IPS DF 4.7 (cell line): ENCODE data around the gene GON4L.
A peak's percentile ranks its signal among the peaks of the same experiment; 100 is the strongest.
"Not testable (repeated sequence)": the region's sequence is repeated elsewhere in the genome, so short reads cannot be mapped to it uniquely, and the experiment has no call there.

Experiments
- DNase-seq: peaks from one replicate; pipeline ENCODE4 v3.0.0-alpha.2; 2013; ENCODE audit warnings: low spot score; ENCODE audit errors: extremely low read depth

GON4L gene, protein sequence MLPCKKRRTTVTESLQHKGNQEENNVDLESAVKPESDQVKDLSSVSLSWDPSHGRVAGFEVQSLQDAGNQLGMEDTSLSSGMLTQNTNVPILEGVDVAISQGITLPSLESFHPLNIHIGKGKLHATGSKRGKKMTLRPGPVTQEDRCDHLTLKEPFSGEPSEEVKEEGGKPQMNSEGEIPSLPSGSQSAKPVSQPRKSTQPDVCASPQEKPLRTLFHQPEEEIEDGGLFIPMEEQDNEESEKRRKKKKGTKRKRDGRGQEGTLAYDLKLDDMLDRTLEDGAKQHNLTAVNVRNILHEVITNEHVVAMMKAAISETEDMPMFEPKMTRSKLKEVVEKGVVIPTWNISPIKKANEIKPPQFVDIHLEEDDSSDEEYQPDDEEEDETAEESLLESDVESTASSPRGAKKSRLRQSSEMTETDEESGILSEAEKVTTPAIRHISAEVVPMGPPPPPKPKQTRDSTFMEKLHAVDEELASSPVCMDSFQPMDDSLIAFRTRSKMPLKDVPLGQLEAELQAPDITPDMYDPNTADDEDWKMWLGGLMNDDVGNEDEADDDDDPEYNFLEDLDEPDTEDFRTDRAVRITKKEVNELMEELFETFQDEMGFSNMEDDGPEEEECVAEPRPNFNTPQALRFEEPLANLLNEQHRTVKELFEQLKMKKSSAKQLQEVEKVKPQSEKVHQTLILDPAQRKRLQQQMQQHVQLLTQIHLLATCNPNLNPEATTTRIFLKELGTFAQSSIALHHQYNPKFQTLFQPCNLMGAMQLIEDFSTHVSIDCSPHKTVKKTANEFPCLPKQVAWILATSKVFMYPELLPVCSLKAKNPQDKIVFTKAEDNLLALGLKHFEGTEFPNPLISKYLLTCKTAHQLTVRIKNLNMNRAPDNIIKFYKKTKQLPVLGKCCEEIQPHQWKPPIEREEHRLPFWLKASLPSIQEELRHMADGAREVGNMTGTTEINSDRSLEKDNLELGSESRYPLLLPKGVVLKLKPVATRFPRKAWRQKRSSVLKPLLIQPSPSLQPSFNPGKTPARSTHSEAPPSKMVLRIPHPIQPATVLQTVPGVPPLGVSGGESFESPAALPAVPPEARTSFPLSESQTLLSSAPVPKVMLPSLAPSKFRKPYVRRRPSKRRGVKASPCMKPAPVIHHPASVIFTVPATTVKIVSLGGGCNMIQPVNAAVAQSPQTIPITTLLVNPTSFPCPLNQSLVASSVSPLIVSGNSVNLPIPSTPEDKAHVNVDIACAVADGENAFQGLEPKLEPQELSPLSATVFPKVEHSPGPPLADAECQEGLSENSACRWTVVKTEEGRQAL (N-terminal part only)

DNA sequence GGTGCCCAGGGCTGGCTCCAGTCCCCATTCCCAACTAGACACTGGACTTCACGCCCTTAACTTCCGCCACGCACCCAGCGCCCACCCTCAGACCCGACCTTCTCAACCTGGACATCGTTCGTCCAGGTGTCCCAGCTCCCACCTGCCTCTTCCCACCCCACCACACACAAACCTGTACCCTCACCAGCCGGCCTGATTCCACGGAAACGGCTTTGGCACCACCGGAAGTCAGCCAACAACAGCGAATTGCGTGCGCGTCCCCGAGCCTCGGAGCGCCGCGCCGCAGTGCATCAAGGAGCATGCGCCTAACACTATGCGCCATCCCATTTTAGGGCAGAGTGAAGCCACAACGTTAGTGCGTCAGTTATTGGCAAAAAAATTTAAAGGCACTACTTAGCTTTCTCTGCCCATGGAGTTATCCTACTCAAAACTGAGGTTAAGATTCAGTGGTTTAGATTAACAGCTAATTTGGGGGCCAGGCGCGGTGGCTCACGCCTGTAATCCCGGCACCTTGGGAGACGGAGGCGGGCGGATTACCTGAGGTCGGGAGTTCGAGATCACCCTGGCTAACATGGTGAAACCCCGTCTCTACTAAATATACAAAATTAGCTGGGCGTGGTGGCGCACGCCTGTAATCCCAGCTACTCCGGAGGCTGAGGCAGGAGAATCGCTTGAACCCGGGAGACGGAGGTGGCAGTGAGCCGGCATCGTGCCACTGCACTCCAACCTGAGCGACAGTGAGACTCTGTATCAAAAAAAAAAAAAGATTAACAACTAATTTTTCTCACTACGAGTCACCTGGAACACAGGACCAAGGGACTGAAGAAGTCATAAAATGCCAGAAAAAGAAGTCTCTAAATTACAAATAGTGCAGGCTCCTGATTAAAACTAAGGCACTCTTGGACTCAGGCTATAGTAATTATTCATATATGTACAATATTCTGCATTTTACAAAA is at the start of gene GON4L:
Gene GON4L, minus strand, starts transcription at position 240 of the 956 bp plus-strand sequence. CDS start 3,434 bp downstream, outside the sequence.
- peak; percentile 78 for DNase-seq

GRCh38 chr1:155904261-155904660 is 47.2 kb upstream of the GON4L start:
- DNase-seq = no peak

DNA sequence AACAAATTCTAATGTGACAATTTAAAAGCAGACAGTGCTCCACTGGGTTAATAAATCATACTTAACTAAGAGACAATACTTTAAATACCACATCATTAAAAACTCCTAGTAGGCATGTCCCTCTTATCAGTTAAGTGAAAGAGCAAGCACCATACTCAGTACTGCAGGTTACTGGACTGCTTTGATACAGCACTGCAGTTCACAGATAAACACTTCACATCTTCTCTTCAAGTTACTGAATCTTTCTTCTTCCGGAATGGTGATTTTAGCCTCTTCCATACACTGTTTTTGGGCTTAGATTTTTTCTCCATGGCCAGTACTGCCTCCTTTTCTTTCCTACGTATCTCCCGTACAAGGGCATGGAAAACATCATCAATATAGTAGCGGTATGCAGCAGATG is 43.1 kb upstream of the GON4L start:
- no peak for DNase-seq

DNA sequence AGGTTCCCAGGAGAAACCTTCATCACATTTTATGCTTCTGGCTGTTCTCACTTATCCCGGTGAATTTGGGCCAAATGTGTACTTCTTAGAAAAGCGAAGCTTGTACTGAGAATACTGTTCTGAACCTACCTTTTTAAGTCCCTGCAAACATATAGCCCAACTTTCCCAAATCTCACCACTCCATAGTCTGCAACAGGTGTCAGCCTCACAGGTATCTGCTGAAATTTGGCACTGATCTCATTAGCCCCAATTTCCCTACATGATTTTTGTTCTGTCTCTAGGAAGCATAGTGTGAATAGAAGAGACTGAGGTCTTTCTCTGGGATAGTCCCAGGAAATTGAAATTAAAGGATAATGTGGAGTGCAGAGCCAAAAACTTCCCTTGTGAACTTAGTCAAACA is 42.7 kb upstream of the GON4L start:
- DNase-seq = no peak

GRCh38 chr1:155898888-155899287 is 41.9 kb upstream of the GON4L start:
- no peak for DNase-seq

DNA sequence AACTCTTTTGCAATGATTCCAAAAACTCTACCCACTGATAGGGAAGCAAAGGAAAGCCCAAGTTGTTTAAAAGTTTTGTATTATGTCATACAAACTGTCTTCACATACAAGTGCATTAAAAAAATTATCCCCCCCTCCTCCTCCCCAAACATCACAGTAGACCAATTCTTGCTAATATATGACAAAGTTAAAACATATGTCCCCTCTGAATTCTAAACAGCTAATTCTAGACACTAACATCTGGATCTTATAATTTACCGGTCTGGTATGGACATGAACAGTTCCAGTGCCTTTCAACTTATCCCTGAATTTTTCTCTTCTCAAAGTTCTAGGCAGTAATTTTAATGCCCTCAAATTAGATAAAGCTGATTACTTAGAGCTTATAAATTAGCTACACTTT is 40.7 kb upstream of the GON4L start:
- no peak for DNase-seq

DNA sequence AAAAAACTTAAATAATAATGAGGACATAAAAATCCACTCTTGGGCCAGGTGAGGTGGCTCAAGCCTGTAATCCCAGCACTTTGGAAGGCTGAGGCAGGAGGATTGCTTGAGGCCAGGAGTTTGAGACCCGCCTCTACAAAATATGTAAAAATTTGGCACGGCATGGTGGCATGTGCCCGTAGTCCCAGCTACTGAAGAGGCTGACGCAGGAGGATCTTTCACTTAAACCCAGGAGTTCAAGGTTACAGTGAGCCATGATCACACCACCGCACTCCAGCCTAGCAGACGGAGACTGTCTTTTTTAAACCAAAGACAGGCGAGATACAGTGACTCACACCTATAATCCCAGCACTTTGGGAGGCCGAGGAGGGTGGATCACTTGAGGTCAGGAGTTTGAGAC is 39.5 kb upstream of the GON4L start:
- not testable (repeated sequence) for DNase-seq

DNA sequence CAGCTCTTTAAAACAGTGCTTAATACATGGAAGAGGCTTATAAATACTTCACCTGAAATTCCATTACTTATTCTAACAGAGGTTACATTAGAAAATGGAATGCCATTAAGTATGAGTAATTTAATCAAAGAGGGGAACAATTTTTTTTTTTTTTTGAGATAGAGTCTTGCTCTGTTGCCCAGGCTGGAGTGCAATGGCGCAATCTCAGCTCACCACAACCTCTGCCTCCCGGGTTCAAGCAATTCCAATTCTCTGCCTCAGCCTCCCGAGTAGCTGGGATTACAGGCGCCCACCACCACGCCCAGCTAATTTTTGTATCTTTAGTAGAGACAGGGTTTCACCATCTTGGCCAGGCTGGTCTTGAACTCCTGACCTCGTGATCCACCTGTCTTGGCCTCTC is 38.6 kb upstream of the GON4L start:
- DNase-seq = not testable (repeated sequence)

GRCh38 chr1:155893389-155894142 is 36.6 kb upstream of the GON4L start:
- no peak for DNase-seq

DNA sequence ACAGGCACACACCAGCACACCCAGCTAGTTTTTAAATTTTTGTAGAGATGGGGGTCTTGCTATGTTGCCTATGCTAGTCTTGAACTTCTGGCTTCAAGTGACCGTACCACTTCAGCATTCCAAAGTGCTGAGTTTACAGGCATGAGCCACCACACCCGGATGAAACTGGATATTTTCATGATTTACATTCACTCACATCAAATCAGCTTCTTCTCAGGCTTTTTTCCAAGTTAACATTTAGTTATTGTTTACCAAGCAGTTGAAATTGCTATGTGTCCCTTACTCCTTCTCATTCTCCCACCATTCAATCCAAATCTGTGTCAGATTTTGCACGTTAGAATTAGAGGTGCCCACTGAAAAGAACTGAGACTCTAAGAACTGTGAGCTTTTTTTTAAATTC is 35.8 kb upstream of the GON4L start:
- DNase-seq = no peak

DNA sequence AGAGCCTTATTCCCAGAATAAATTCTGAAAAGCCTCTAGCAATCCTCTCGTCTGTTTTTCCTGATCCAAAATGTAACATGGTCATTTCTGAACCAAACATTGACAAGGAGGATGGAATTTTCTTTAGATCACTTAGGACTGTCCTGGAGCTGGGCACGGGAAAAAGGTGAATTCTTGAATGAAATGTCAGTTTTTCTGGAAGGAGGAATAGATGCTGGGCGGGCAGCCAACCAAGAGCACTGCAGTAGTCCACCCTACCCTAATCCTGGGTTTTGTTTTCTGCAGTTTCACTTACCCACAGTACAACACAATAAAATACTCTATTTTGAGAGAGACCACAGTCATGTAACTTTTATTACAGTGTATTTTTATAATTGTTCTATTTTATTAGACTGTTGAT is 33.2 kb upstream of the GON4L start:
- DNase-seq = no peak

DNA sequence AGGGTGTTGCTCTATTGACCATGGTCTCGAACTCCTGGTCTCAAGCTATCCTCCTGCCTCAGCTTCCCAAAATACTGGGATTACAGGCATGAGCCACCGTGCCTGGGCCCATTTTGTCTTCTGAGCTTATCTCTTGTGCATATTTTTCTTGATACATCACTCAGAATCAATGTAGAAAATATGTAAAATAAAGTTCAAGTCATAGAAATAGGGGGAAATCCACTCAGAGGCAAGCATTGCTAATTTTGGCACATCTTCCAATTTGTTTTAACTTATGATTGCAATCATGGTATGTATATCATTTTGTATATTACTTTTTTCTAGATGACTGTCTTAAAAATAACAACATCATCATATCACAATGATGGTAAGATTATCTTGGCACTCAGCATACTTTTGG is 32.6 kb upstream of the GON4L start:
- no peak for DNase-seq

DNA sequence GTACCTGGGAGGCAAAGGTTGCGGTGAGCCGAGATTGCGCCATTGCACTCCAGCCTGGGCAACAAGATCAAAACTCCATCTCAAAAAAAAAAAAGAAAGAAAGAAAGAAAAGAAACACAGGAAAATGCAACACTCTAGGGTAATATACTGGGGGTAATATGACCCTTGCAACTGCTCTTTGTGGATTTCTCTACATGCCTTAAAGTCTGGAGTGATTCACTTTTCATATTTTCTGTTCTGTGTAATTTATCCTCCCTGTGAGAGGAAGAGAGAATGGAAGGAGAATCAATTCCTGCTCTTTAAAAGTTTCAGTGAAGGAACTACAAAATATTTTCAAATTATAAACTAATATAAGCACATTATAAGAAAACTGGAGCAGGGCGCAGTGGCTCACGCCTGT is 31.5 kb upstream of the GON4L start:
- DNase-seq = no peak

DNA sequence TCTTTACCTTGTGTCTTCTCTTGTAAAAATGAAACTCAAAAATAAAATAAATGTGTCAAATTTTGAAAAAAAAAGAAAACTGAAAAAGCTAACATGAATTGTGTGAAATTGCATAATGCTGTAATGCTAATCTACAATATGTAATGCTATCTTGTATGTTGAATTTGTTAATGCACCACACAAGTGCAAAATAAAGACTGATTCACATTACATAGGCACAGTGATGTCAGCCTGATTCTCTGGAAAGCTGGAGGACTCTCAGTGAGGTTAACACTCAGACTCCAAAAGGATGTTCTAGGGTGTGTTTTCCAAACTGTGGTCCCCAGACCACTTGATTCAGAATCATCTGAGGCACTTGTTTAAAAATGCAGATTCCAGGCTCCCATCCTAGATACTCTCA is 28.0 kb upstream of the GON4L start:
- no peak for DNase-seq

- no peak for DNase-seq
Measured at GRCh38 chr1:155884031-155884960, 27.3 kb upstream of the GON4L start.

- no peak for DNase-seq
Measured at GRCh38 chr1:155882766-155883165, 25.8 kb upstream of the GON4L start.

DNA sequence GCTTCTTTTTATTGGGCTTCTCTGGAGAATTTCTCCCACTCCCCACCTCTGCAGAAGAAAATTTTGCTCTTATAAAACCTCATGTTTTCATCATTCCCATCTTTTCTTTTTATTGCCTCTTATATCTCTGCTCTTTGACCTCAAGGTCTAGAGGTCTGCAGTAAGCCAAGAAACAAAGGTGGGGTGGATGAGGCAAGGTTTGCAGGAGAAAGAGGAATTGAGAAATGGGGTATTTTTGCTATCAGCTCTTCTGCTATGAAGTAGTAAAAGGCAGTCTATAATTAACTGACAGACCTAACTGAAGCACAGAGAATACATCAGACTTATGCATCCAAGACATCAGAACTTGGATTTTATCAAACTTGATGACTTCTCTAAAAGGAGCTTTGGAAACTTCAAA is 25.2 kb upstream of the GON4L start:
- no peak for DNase-seq

DNA sequence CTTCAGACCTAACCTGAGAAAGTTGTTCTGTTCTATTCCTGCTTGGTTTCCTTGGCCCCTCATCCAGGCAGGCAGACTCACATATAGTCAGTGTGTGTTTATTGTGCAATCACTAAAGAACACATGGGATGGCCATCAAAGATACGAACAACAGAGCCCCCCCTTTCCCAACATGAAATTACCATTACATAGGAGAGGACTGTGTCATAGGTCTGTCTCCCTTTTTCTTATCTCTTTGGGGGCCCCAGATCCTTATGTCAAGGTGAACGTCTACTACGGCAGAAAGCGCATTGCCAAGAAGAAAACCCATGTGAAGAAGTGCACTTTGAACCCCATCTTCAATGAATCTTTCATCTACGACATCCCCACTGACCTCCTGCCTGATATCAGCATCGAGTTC is 23.9 kb upstream of the GON4L start:
- no peak for DNase-seq

- no peak for DNase-seq
Measured at GRCh38 chr1:155880251-155880650, 23.2 kb upstream of the GON4L start.
